ENCODE data around the gene HLA-DRA. TPM values are rescaled to one million over a fixed set of nuclear protein-coding genes. Genes with fewer than 3 reads are reported as not detected.

The HLA-DRA gene
- total RNA-seq, 4 donors from 2014 or later, result 26.0 to 440 (median 115) TPM

- DNase-seq, result no peak
- H3K27ac ChIP-seq, result peak overlapping the region; percentile 6 to 75 (median 41)
Measured at GRCh38 chr6:32436995-32437836, 2.5 kb upstream of the HLA-DRA start.

DNA sequence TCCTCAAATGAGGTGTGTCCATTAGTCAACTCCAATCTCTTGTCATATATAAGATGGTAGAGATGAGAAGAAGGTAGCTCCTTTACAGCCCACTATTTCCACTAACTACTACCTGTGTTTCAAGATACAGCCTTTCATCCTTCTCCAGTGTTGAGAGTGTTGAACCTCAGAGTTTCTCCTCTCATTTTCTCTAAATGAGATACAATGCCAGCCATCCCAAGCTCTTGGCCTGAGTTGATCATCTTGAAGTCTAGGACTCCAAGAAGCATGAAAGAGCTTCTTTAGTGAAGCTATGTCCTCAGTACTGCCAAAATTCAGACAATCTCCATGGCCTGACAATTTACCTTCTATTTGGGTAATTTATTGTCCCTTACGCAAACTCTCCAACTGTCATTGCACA lies 548 bp upstream of the HLA-DRA start:
- intact Hi-C loops (cut with DNase I), result no loop called here
- no peaks in the 10 kb centered on the region for H3K36me3 ChIP-seq
- 64 to 69% methylated on average over 1 of the region's 1 CpG for WGBS, 2 donors
- TF ChIP-seq, protein P1, sequence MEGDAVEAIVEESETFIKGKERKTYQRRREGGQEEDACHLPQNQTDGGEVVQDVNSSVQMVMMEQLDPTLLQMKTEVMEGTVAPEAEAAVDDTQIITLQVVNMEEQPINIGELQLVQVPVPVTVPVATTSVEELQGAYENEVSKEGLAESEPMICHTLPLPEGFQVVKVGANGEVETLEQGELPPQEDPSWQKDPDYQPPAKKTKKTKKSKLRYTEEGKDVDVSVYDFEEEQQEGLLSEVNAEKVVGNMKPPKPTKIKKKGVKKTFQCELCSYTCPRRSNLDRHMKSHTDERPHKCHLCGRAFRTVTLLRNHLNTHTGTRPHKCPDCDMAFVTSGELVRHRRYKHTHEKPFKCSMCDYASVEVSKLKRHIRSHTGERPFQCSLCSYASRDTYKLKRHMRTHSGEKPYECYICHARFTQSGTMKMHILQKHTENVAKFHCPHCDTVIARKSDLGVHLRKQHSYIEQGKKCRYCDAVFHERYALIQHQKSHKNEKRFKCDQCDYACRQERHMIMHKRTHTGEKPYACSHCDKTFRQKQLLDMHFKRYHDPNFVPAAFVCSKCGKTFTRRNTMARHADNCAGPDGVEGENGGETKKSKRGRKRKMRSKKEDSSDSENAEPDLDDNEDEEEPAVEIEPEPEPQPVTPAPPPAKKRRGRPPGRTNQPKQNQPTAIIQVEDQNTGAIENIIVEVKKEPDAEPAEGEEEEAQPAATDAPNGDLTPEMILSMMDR (IDR thresholded peaks at IDR 0.05), result no peak
- no peak for TF ChIP-seq POLR2A (IDR thresholded peaks at IDR 0.05)
- H3K27me3 ChIP-seq, result peaks cover 0 to 3% (median 0%) of the 10 kb centered on the region in 4 donors
- peak overlapping the region; percentile 28 to 87 (median 61) for H3K27ac ChIP-seq
- no peaks in the 10 kb centered on the region for H3K9me3 ChIP-seq
- H3K4me3 ChIP-seq, result peak overlapping the region in 1 of 4 donors; percentile 68
- H3K4me1 ChIP-seq, result no peaks in the 10 kb centered on the region
- no peak for DNase-seq

More at GRCh38 chr6:32436995-32437836, 2.5 kb upstream of the HLA-DRA start:
- Histone ChIP-seq H3K4me3 (no peak overlapping the region), H3K36me3 (no peaks in the 10 kb centered on the region), H3K27me3 (peaks cover 0 to 3% (median 0%) of the 10 kb centered on the region in 4 donors), H3K4me1 (no peaks in the 10 kb centered on the region), H3K9me3 (no peaks in the 10 kb centered on the region)
- intact Hi-C loops (cut with DNase I), result no loop called here
- WGBS, 2 donors, result 35 to 39% methylated on average over 2 of the region's 2 CpGs
- TF ChIP-seq, protein P1 (IDR thresholded peaks at IDR 0.05), result no peak
- peak in 1 of 4 donors; percentile 33 for TF ChIP-seq POLR2A (IDR thresholded peaks at IDR 0.05)

- no peaks in the 10 kb centered on the region for H3K9me3 ChIP-seq
- H3K27me3 ChIP-seq, result peaks cover 0 to 3% (median 0%) of the 10 kb centered on the region in 4 donors
- no peaks in the 10 kb centered on the region for H3K4me1 ChIP-seq
- 83 to 85% methylated on average over 6 to 7 of the region's 7 CpGs for WGBS, 2 donors
- intact Hi-C loops (cut with DNase I), result no loop called here
- H3K27ac ChIP-seq, result no peak overlapping the region
- no peak for TF ChIP-seq POLR2A (IDR thresholded peaks at IDR 0.05)
- no peak overlapping the region for H3K4me3 ChIP-seq
- H3K36me3 ChIP-seq, result no peaks in the 10 kb centered on the region
- no peak for DNase-seq
Measured at GRCh38 chr6:32442243-32442667, 2.6 kb downstream of the HLA-DRA start.

DNA sequence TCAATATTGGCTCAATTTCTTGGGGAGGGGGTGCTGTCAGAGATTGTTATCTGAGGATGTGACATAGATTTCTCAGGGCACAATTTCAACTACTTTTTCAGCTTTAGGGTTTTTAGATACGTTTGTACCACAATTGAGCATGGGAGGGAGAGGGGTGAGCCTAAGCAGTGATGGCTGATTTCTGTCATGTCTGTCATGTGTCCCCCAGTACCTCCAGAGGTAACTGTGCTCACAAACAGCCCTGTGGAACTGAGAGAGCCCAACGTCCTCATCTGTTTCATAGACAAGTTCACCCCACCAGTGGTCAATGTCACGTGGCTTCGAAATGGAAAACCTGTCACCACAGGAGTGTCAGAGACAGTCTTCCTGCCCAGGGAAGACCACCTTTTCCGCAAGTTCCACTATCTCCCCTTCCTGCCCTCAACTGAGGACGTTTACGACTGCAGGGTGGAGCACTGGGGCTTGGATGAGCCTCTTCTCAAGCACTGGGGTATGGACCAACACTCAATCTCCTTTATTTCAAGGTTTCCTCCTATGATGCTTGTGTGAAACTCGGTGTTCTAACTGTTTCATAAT lies 3.4 kb downstream of the HLA-DRA start:
- H3K27me3 ChIP-seq, result peaks cover 0 to 3% (median 0%) of the 10 kb centered on the region in 4 donors
- no peaks in the 10 kb centered on the region for H3K36me3 ChIP-seq
- no peak for DNase-seq
- no peaks in the 10 kb centered on the region for H3K4me1 ChIP-seq
- intact Hi-C loops (cut with DNase I), result no loop called here
- peak overlapping the region in 1 of 4 donors; percentile 1 for H3K4me3 ChIP-seq
- no peak overlapping the region for H3K27ac ChIP-seq
- no peaks in the 10 kb centered on the region for H3K9me3 ChIP-seq
- TF ChIP-seq POLR2A (IDR thresholded peaks at IDR 0.05), result no peak
- TF ChIP-seq, protein P1 (IDR thresholded peaks at IDR 0.05), result no peak
- 75 to 78% methylated on average over 8 of the region's 8 CpGs for WGBS, 2 donors

DNA sequence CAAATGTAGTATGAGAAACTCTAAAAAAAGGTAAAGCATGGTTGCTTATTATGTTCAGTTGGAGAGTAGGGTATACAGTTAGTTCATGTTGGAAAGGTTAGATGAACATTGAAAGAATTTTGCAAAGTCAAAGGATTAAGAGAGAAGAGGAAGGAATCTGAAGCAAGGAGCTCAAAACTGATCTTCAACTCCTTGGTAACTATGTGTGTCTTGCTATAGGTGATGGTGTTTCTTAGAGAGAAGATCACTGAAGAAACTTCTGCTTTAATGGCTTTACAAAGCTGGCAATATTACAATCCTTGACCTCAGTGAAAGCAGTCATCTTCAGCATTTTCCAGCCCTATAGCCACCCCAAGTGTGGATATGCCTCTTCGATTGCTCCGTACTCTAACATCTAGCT lies 4.7 kb downstream of the HLA-DRA start:
- intact Hi-C loops (cut with DNase I), result no loop called here
- TF ChIP-seq, protein P1 (IDR thresholded peaks at IDR 0.05), result no peak
- no peak for TF ChIP-seq POLR2A (IDR thresholded peaks at IDR 0.05)
- H3K9me3 ChIP-seq, result no peaks in the 10 kb centered on the region
- no peaks in the 10 kb centered on the region for H3K4me1 ChIP-seq
- H3K36me3 ChIP-seq, result no peaks in the 10 kb centered on the region
- no peak overlapping the region for H3K4me3 ChIP-seq
- WGBS, 2 donors, result 55 to 100% methylated on average over 2 of the region's 2 CpGs
- no peaks in the 10 kb centered on the region for H3K27me3 ChIP-seq
- DNase-seq, result no peak
- H3K27ac ChIP-seq, result no peak overlapping the region
